Measurements from ENCODE around the gene HPCAL1.

DNA sequence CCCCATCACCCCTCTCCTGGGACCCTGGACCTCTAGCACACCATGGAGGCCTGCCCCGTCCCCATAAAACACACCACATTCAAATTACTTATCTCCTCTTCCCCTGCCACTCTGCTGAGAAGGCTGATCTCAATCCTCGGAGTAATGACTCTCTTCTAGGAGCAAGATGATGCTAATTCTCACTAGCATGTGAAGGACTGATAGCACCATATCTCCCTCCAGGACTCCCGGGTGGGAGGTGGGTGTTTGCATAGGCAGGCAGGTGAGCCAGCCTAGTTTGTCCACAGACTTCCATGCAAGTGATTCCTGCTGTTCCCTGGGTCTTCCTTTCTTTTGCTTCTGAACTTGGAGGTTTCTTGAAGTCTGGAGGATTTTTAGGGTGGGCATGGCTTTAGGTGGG, 40.5 kb downstream of the HPCAL1 start:
- TF ChIP-seq EZH2 (IDR thresholded peaks at IDR 0.05; ENCODE audit: insufficient read depth, poor library complexity, severe bottlenecking) (no peak), EZH2phosphoT487 (IDR thresholded peaks at IDR 0.05; ENCODE audit: insufficient read depth, low read depth) (no peak)
